GM21528 (cell line): ENCODE results near the gene ADGRD1.
"Not testable (repeated sequence)": the region's sequence is repeated elsewhere in the genome, so short reads cannot be mapped to it uniquely, and the experiment has no call there.

Source experiments
- ATAC-seq: cut with Tn5 transposase; IDR thresholded peaks from one replicate; pipeline ENCODE4 v1.9.1; 2021; ENCODE audit warnings: mild to moderate bottlenecking, moderate library complexity; ENCODE audit not compliant: unreplicated experiment, low FRiP score

The ADGRD1 gene

DNA sequence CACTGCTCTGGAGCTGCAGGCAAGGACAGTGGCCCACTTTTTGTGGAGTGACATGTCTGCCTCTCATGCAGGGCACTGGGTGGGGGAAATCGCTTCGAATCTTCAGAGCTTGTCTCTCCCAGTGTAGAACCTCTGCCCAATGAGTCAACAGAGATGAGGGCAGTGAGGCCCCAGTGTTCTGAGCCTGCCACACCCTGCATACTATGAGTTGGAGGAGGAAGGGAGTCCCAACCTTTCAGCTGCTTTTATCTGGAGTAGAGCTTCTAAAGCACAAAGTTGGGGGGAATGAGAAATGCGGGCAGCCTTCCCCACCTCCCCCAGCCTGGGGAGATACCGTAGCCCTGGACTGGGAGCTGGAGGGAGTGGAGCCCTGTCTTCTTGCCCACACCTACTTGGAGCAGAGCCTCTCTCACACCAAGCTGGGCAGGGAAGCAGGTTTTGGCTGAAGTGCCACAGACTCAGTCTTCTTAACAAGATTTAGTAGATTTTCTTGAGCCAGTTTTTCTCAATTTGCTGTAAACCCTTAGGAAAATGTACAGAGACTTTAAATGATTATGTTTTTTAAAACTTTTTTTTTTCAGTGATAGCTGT, 159.1 kb downstream of the ADGRD1 start:
- no peak for ATAC-seq

DNA sequence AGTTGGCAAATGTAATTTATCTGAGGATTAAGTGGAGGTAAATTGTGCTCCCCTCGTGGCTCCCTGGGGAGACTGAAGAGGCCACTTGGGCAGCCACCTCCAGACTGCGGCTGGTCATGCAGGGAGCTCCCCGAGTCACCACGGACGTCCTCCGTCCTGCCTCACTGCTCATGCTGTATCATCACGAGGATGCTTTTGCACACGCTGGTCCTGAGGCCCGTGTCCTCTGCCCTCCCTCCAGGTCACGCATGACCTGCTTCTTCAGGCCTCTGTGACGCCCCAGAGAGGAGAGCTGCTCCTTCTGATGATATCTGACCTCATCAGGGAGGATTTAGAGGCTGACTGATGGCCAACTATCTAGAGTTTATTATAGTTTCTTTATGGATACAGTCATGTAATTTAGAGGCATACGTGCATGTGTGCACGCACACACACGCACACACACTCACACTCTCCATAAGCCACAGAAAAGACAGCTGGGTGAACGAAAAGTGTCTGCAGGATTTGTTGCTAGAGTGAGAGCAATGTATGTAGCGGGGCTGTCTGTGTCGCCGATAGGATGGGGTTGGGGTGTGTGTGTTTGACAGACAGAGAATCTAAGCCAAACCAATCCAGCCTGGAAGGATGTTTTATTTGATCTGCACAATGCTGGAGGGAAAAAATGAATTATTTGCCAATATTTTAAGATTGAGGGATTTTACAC, 160.0 kb downstream of the ADGRD1 start:
- no peak for ATAC-seq

DNA sequence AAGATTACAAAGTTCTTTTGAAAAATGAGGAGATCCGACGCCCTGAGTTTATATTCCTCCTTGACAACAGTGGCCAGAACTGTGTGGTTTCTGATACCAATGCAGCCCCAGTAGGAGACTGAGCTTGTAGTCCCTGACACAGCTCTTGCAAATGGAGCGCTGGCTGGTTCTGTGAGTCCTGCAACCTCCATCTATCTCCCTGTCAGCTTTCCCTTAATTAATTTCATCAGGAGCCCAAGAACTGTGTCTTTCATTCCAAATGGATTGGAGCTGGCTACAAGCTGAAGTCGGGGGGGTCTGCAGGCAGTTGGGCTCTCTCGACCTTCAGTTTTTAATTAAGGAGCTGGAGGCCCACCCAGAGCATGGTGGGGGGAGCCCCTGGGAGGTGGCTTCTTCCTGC, 160.6 kb downstream of the ADGRD1 start:
- no peak for ATAC-seq

DNA sequence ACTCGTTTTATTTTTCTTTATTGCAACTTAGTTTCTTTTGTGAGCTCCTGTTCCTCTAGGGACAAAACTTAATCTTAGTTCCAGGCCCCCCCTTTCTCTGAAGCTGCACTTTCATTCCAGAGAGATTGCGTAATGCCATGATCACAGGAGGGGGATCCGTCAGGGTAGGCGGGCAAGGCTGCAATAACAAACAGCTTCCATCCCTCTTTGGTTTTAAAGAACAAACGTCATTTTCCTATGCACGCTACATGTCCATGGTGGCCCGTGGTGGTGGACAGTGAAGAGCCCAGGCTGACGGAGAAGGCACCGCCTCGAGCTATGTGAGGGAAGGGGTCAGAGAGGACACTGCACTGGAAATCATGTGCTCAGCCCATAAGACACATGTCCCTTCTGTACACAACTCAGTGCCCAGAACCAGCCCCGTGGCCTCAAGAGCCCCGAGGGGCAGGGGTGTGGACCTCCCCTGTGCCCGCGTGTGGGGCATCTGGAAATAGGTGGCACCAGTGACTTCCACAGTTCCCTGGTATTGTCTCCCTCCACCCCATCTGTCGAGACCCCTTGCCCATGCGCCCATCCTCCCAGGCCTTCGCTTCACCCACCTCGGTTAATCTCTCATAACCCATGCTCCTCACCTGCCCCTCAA, 161.4 kb downstream of the ADGRD1 start:
- ATAC-seq, result no peak

DNA sequence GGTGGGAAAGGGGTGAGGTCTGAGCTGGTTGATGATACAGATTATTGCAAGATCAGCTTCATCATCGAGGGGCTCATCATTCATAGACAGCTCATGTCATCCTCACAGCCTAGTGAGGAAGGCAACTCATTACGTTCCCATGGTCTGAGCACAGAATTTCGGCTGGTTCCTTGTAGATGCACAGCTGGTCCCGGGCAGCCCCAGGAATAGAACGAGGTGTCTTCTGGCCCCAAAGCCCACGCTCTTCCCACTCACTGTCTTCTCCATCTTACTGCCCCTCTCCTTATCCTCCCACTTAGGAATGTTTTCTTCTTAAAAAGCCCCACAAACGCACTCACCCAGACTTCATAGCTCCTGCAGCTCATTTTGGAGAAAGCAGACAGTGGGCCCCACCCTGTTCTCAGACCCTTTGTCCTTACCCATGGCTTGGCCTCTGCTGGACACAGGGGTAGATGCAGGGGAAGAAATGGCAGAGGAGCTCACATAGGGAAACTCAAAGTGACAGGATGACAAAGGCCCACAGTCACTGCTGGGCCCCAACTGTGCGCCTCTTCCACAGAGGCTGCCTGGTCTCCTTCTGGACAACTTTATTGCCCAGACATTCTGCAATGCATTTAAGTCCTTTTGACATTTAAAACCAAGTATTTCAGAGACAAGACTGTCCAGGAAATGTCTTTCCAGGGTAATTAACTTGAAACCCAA, 162.2 kb downstream of the ADGRD1 start:
- ATAC-seq, result no peak

DNA sequence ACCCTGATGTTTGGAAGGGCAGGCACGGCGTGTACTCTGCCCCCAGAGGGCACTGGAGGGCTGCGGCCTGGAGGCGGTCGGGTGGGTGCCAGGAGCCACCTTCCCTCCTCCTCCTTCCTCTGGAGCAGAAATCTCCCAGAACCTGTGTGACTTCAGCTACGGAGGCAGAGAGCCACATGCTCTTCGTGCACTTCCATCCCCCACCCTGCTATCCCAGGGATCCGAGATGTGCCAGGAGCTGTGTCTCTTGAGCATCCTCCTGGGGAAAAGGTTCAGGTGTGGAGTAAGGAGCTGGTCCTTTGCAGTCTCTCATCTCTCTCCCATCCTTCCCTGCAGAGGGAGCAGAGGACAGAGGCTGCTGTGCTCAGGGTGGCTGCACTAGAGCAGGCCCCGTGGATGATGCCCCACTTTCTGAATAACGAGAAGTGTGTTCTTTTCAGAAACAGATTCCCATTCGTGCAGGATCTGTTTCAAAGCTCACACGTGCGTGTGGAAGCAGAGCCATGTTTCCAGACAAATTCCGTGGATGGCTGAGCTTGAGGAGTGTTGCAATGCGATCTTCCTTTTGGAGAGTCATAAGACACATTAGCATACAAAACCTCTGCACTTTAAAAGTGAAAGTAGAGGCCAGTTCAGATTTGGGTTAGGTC, 162.9 kb downstream of the ADGRD1 start:
- ATAC-seq, result no peak

DNA sequence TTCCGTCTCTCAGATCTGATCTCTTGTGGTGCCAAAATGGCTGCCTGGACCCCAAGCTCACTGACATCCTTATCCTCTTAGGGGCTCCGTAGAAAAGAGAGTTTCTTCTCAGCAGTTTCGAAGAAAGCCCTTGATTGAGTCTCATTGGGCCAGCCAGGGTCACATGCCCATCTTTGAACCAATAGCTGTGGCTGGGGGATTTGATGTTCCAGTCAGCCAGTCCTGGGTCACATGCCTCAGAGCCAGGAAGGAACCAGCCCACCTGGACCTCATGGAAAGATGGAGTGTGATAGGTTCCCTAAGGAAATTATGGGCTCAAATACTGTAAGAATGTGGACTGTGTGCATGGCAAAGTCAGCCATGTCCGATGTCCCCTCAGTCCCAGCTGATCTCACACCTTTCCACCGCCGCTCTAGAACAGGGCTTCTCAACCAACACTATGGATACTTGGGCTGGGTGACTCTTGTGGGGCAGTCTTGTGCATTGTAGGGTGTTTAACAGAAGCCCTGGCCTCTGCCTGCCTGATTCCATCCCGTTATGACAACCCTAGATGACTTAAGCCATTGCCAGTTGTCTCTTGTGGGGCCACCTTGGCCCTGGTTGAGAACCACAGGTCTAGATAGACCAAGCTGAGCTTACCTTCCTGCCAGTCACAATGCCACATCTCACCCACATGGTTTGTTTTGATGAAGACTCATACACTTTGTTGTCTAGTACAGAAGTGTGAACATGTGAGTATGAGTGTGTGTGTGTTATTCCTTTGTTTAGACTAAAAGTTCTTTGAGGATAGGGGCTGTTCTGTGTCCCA, 163.9 kb downstream of the ADGRD1 start:
- no peak for ATAC-seq

DNA sequence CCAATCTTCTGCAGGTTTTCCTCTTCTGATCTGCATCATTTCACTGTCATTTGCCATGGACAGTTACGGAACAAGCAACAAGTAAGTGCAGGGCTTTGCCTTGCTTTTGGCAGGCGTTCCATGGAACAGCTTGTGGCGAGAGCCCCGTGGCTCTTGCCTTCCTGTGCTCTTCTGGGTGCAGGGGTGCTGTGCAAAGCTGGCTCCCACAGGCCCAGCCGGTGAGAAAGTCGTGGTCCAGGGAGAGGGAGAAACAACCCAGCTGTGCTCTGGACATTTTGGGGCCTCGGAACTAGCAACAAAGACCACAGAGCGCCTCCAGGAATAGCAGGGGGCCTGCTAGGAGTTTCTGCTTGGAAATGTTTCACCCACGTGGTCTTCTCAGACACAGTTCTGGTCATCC, 164.7 kb downstream of the ADGRD1 start:
- ATAC-seq, result no peak

DNA sequence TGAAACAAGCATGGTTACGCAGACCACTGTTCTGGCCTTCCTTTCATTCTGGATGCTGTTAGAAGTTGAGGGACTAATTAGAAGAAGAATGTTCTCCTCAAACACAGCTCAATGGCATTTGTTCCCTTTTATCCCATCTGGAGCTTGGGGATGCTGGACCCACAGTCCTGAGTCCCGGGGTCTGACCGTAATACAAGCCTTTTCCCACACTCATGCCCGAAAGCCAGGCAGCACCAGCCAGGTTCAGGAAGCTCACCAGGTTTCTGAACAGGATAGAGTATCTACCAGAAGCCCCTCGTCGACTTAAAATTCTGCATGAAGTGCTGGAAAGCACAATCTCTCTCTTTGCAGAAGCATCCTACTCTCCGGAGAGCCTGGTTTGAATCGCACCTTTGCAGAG, 165.6 kb downstream of the ADGRD1 start:
- ATAC-seq, result not testable (repeated sequence)

DNA sequence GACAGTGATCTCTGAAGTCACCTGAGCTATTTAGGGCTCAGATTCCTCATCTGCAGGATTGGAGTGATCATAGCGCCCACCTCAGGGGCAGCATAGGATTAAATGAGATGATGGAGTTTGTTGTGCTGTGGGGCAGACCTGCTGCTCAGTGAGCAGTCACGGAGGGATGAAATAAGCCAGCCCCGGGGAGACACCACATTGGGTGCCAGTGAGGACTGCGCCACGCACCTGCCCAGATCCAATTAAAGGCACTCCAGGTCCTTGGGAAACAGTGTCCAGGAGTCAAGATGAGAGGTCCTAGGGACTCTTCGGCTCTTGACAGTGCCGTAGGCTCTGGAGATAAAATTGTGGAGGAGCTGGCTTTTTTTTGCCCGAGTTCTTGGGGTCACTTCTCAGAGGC, 166.2 kb downstream of the ADGRD1 start:
- no peak for ATAC-seq

DNA sequence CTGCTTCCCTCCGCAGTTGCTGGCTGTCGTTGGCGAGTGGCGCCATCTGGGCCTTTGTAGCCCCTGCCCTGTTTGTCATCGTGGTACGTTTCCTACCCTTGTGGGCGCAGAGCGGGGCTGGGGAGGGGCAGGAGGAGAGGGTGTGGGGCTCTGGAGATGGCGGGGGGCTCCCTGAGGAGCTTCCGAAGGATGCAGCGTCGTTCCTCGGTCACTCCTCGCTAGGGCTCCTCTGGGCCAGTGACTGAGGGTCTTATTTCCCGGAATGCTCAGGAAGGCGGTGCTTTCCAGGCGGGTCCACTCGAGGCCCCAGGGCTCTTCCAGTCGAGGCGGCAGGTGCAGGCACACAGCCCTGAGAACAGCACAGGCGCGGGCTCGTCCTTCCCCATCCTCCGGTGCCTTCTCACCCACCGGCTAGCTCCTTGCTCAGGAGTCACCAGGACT, 167.1 kb downstream of the ADGRD1 start:
- ATAC-seq, result no peak

DNA sequence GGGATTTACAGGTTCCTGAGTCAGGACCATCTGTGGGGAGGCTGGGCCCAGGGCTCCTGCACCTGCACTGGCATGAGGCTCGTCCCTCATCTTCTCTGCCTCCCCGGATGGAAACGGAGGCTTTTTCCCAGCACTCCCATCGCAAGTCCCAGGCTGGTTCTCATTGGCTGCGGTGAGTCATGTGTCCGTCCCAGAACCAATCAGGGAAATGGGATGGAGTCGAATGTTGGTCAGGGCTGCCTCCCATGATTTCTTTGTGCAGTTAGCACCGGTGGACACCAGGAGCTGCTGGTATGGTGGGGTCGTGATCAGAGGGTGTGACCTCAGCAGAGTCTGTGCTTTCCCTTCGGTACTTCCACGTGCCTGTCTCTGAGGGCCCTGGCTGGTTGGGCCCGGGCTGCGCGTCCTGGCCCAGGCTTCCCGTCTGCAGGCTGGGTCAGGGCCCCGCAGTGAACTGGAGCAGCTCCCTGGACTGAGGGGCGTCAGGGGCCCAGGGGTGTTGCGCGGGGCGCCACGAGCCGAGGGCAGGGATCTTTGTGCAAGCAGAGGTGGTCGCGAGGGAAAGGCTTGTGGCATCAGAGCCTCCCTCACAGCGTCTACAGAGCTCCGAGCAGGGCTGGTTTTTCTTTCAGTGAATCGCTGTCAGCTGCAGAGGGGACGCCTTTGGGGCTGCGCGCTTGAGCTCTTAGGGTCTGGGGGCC, 168.1 kb downstream of the ADGRD1 start:
- no peak for ATAC-seq

DNA sequence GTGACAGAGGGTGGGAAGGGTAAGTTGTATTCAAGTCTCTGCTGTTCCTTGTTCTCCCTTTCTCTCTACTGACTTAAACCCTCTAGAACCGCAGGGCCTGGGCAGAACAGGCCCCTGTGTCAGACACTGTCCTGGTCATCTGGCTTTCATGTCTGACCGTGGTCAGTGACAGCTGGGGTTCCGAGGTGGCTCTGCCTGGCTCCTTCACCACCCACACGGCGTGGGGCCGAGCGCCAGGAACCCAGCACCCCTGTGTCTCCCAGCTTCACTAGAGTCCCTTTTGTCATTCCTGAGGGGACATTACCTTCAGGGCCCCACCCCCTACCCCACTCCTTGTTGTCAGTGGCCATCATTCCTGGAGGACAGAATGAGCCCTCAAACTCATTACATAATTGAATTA, 168.9 kb downstream of the ADGRD1 start:
- no peak for ATAC-seq

DNA sequence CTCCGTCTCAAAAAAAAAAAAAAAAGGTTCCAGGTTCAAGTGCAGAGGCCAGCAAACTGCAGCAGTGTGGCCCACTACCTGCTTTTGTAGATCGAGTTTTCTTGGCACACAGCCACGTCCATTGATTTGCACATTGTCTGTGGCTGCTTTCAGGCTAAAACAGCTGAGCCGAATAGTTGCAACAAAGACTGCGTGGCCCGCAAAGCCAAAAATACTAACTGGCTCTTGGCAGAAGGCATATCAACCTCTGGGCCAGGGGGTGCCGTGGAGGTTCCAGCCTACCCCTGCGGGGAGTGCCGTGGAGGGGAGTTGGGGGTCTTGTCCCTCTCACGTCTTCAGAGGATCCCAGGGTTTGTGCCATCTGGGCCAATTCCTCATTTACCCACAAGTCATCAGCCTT, 170.1 kb downstream of the ADGRD1 start:
- ATAC-seq, result no peak

DNA sequence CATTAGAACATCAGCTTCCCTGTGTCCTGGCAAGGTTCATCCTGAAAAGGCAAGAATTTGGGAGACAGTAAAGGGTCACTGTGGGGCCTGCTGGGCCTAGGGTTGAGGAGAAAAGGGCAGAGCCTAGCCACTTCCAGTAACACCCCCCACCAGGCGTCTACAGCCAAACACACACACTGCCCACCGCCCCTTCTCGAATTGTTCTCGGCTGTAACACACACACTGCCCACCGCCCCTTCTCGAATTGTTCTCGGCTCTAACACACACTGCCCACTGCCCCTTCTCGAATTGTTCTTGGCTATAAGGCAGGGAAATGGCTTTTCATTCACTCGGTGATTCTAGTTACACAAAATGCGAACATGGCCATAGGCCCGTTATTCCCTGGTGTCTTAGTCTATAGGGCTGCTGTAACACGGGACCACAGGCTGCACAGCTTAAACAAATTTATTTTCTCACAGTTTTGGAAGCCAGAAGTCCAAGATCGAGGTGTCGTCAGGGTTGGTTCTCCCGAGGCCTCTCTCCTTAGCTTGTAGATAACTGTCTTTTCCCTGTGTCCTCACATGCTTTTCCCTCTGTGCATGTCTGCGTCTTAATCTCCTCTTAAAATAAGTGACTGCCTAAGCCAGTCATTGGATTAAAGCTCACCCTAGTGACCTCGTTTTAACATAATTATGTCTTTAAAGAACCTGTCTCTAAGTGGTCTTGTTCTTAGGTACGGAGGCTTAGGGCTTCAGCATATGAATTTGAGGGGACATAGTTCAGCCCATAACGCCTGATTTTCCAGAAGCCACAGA, 171.0 kb downstream of the ADGRD1 start:
- no peak for ATAC-seq

DNA sequence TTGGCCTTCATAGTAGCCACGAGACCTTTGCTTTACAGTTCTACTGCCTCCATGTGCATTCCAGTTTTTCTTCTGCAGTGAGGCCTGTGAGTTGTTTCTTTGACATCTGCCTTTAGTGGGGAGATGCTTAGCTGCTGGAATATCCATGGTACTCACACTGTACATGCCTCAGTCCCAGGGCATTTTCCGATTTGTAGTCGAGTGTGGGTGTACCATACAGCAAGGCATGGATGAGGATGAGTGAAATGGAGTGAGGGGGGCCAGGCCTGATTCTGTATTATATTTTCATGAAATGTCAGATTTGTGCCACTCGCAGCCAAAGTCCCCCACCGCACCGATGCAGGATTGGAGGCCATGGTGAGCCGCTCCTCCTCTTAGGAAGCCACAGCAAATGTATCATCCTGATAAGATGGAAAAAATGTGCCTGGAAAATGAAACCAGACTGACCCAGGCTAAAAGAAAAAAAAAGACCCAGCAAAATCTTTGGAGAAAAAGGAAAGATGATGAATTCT, 173.0 kb downstream of the ADGRD1 start:
- no peak for ATAC-seq

DNA sequence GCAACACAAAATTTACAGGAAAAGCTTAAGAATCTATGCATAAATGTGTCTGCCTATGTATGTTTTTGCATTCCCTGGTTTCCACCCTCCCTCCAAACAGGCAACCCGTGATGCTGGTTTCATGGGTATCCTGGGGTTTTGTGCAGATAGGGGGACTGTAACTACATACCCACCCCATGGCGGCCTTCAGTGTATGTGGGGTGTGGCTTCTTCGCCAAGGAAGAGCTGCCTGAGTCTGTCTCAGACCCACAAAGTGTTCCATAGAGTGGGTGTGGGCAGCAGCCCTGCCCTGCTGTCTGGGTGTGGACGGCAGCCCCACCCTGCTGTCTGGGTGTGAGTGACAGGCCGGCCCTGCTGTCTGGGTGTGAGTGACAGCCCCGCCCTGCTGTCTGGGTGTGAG, 174.8 kb downstream of the ADGRD1 start:
- ATAC-seq, result no peak

DNA sequence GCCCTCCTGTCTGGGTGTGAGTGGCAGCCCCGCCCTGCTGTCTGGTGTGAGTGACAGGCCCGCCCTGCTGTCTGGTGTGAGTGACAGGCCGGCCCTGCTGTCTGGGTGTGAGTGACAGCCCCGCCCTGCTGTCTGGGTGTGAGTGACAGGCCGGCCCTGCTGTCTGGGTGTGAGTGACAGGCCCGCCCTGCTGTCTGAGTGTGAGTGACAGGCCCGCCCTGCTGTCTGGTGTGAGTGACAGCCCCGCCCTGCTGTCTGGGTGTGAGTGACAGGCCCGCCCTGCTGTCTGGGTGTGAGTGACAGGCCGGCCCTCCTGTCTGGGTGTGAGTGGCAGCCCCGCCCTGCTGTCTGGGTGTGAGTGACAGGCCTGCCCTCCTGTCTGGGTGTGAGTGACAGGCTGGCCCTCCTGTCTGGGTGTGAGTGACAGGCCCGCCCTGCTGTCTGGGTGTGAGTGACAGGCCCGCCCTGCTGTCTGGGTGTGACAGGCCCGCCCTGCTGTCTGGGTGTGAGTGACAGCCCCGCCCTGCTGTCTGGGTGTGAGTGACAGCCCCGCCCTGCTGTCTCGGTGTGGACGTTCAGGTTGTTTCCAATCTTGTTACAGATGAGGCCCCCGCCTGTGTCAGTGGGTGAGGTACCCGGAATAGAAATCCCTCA, 175.4 kb downstream of the ADGRD1 start:
- not testable (repeated sequence) for ATAC-seq
